ENCODE data around the gene MBOAT7.

Gene MBOAT7

DNA sequence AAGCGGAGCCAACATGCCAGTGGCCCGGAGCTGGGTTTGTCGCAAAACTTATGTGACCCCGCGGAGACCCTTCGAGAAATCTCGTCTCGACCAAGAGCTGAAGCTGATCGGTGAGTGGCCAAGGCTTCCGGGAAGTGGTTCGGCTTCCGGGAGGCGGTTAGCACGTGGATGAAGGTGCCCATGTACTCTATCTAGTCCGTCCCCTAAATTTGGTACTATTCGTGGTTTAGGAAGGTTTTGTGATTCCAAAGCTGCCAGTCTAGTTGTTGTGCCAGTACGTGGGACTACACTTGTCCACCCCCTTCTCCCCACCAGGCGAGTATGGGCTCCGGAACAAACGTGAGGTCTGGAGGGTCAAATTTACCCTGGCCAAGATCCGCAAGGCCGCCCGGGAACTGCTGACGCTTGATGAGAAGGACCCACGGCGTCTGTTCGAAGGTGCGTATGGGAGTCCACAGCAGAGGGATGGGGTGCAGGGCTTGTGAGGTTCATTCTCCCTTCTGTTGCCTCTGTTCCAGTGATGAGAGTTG is 11.9 kb upstream of the MBOAT7 start:
- TF ChIP-seq, protein P1, sequence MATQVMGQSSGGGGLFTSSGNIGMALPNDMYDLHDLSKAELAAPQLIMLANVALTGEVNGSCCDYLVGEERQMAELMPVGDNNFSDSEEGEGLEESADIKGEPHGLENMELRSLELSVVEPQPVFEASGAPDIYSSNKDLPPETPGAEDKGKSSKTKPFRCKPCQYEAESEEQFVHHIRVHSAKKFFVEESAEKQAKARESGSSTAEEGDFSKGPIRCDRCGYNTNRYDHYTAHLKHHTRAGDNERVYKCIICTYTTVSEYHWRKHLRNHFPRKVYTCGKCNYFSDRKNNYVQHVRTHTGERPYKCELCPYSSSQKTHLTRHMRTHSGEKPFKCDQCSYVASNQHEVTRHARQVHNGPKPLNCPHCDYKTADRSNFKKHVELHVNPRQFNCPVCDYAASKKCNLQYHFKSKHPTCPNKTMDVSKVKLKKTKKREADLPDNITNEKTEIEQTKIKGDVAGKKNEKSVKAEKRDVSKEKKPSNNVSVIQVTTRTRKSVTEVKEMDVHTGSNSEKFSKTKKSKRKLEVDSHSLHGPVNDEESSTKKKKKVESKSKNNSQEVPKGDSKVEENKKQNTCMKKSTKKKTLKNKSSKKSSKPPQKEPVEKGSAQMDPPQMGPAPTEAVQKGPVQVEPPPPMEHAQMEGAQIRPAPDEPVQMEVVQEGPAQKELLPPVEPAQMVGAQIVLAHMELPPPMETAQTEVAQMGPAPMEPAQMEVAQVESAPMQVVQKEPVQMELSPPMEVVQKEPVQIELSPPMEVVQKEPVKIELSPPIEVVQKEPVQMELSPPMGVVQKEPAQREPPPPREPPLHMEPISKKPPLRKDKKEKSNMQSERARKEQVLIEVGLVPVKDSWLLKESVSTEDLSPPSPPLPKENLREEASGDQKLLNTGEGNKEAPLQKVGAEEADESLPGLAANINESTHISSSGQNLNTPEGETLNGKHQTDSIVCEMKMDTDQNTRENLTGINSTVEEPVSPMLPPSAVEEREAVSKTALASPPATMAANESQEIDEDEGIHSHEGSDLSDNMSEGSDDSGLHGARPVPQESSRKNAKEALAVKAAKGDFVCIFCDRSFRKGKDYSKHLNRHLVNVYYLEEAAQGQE (IDR thresholded peaks at IDR 0.05; ENCODE audit: insufficient replicate concordance, low read depth) = no peak
- TF ChIP-seq POLR2AphosphoS5 (IDR thresholded peaks at IDR 0.05; ENCODE audit: low read depth) = no peak
- no peak for TF ChIP-seq SPI1 (IDR thresholded peaks at IDR 0.05; ENCODE audit: borderline replicate concordance, low read depth)
- TF ChIP-seq, protein P2, sequence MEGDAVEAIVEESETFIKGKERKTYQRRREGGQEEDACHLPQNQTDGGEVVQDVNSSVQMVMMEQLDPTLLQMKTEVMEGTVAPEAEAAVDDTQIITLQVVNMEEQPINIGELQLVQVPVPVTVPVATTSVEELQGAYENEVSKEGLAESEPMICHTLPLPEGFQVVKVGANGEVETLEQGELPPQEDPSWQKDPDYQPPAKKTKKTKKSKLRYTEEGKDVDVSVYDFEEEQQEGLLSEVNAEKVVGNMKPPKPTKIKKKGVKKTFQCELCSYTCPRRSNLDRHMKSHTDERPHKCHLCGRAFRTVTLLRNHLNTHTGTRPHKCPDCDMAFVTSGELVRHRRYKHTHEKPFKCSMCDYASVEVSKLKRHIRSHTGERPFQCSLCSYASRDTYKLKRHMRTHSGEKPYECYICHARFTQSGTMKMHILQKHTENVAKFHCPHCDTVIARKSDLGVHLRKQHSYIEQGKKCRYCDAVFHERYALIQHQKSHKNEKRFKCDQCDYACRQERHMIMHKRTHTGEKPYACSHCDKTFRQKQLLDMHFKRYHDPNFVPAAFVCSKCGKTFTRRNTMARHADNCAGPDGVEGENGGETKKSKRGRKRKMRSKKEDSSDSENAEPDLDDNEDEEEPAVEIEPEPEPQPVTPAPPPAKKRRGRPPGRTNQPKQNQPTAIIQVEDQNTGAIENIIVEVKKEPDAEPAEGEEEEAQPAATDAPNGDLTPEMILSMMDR (IDR thresholded peaks at IDR 0.05; ENCODE audit: insufficient read depth, low read length) = no peak
- no peak for TF ChIP-seq GABPA (IDR thresholded peaks at IDR 0.05; ENCODE audit: low read depth)
- no peak for DNase-seq (ENCODE audit: low read depth in 1 of 2, low spot score in 1 of 2)
- H3K27ac ChIP-seq (replicated peaks) = peak overlapping the region; percentile 89
- H3K4me3 ChIP-seq (replicated peaks; ENCODE audit: insufficient read depth, low read length) = peak overlapping the region; percentile 77
- H3K27me3 ChIP-seq (ENCODE audit: insufficient read depth, poor library complexity, severe bottlenecking) = no peaks in the 10 kb centered on the region

DNA sequence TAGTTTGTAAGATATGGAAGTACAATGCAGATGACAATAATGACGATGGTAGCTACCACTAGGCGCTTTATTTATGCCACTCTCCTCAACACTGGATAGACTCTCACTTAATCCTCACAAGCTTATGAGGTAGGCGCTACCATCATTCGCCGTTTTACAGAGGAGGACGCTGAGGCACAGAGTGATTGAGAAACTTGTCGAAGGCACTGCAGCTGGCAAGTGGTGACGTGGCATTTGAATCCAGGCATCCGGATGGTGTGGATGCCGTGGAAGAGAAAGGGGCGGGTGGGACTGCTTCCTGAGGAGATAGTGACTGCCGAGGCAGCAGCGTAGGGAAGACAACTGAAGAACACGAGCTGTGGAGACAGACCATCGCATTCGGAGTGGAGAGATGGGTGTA is 10.0 kb upstream of the MBOAT7 start:
- H3K27me3 ChIP-seq (ENCODE audit: insufficient read depth, poor library complexity, severe bottlenecking) = no peaks in the 10 kb centered on the region
- DNase-seq (ENCODE audit: low read depth in 1 of 2, low spot score in 1 of 2) = no peak
- H3K4me3 ChIP-seq (replicated peaks; ENCODE audit: insufficient read depth, low read length) = no peak overlapping the region
- H3K27ac ChIP-seq (replicated peaks) = no peak overlapping the region
- TF ChIP-seq POLR2AphosphoS5 (IDR thresholded peaks at IDR 0.05; ENCODE audit: low read depth) (no peak), GABPA (IDR thresholded peaks at IDR 0.05; ENCODE audit: low read depth) (no peak), SPI1 (IDR thresholded peaks at IDR 0.05; ENCODE audit: borderline replicate concordance, low read depth) (no peak)
- TF ChIP-seq, protein P2 (IDR thresholded peaks at IDR 0.05; ENCODE audit: insufficient read depth, low read length) = no peak
- TF ChIP-seq, protein P1 (IDR thresholded peaks at IDR 0.05; ENCODE audit: insufficient replicate concordance, low read depth) = no peak

DNA sequence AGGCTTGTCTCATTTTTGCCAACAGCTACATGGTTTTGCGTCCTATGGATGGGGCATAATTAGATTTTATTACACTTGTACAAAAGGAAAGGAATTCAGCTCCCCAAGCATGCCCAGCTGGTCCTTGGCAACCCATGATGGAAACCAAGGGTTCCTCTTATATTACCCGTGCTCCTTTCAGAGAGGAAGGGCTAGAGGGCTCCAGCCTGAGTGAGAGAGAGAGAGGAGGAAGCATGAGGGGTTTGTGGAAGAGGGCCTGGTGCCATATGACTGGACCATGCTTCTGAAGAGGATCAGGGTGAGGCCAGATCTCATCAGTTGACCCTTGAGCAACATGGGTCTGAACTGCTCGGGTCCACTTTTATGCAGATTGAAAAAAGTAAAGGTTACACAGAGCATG is 7.7 kb upstream of the MBOAT7 start:
- no peak for TF ChIP-seq POLR2AphosphoS5 (IDR thresholded peaks at IDR 0.05; ENCODE audit: low read depth)
- TF ChIP-seq, protein P1 (IDR thresholded peaks at IDR 0.05; ENCODE audit: insufficient replicate concordance, low read depth) = no peak
- TF ChIP-seq SPI1 (IDR thresholded peaks at IDR 0.05; ENCODE audit: borderline replicate concordance, low read depth) = no peak
- TF ChIP-seq, protein P2 (IDR thresholded peaks at IDR 0.05; ENCODE audit: insufficient read depth, low read length) = no peak
- TF ChIP-seq GABPA (IDR thresholded peaks at IDR 0.05; ENCODE audit: low read depth) = no peak
- Histone ChIP-seq H3K4me3 (replicated peaks; ENCODE audit: insufficient read depth, low read length) (no peak overlapping the region), H3K27me3 (ENCODE audit: insufficient read depth, poor library complexity, severe bottlenecking) (no peaks in the 10 kb centered on the region), H3K27ac (replicated peaks) (no peak overlapping the region)
- DNase-seq (ENCODE audit: low read depth in 1 of 2, low spot score in 1 of 2) = no peak
